HuH-7.5 (cell line): ENCODE data around the gene ELOB.

Source experiments
- DNase-seq: peaks from one replicate; pipeline ENCODE4 v3.0.0; 2011; ENCODE audit warnings: low spot score

ELOB gene

DNA sequence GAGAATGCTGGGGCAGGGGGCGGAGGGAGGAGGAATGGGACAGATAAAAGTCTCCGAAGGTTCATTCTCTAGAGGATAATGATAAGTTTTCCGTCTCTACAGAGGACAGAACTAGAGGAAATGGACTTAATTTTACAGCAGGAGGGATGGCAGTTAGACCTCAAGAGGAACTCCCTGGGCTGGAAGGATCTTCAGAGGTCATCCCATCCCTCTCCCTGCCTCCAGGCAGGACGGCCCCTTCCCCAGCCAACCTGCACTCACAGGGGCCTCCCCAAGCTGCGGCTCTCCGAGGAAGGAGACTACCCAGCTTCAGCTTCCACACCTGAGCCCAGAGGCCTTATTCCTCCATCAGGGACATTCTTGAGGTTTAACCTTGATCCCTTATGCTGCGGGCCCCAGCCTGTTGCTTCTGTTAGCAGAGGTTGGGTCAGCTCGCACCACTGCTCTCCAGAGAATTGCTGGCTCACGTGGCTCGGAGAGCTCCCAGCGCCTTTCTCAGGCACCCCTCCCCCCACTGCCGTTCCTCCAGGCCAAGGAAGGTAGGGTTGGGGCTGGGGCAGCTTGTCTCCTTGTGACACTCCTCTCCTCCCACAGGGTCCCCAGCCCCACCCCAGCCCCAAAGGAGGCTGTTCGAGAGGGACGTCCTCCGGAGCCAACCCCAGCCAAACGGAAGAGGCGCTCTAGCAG lies 8.5 kb downstream of the ELOB start:
- DNase-seq: no peak

DNA sequence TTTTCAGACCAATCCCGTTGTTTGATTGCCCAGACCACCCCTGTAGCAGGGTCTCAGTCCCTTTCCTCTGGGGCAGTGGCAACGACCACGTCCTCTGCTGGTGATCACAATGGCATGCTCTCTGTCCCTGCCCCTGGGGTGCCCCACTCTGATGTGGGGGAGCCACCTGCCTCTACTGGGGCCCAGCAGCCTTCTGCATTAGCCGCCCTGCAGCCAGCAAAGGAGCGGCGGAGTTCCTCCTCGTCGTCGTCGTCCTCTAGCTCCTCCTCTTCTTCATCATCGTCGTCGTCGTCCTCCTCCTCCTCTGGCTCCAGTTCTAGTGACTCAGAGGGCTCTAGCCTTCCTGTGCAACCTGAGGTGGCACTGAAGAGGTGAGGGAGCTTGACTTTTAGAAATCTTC lies 9.2 kb downstream of the ELOB start:
- DNase-seq: no peak

DNA sequence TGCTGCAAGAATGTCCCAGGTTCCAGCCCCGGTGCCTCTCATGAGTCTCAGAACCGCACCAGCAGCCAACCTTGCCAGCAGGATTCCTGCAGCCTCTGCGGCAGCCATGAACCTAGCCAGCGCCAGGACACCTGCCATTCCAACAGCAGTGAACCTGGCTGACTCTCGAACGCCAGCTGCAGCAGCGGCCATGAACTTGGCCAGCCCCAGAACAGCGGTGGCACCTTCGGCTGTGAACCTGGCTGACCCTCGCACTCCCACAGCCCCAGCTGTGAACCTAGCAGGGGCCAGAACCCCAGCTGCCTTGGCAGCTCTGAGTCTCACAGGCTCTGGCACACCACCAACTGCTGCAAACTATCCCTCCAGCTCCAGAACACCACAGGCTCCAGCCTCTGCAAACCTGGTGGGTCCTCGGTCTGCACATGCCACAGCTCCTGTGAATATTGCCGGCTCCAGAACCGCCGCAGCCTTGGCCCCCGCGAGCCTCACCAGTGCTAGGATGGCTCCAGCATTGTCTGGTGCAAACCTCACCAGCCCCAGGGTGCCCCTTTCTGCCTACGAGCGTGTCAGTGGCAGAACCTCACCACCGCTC lies 9.8 kb downstream of the ELOB start:
- DNase-seq: no peak

DNA sequence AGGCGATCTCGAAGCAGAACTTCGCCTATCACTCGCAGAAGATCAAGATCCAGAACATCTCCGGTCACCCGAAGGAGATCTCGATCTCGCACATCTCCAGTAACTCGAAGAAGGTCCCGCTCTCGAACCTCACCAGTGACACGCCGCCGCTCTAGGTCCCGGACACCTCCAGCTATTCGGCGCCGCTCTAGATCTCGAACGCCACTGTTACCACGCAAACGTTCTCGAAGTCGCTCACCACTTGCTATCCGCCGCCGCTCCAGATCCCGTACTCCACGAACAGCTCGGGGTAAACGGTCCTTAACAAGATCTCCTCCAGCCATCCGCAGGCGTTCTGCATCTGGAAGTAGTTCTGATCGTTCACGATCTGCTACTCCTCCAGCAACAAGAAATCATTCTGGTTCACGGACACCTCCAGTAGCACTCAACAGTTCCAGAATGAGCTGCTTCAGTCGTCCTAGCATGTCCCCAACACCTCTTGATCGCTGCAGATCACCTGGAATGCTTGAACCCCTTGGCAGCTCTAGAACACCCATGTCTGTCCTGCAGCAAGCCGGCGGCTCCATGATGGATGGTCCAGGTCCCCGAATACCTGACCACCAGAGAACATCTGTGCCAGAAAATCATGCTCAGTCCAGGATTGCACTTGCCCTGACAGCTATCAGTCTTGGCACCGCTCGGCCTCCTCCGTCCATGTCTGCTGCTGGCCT lies 10.5 kb downstream of the ELOB start:
- DNase-seq: no peak

DNA sequence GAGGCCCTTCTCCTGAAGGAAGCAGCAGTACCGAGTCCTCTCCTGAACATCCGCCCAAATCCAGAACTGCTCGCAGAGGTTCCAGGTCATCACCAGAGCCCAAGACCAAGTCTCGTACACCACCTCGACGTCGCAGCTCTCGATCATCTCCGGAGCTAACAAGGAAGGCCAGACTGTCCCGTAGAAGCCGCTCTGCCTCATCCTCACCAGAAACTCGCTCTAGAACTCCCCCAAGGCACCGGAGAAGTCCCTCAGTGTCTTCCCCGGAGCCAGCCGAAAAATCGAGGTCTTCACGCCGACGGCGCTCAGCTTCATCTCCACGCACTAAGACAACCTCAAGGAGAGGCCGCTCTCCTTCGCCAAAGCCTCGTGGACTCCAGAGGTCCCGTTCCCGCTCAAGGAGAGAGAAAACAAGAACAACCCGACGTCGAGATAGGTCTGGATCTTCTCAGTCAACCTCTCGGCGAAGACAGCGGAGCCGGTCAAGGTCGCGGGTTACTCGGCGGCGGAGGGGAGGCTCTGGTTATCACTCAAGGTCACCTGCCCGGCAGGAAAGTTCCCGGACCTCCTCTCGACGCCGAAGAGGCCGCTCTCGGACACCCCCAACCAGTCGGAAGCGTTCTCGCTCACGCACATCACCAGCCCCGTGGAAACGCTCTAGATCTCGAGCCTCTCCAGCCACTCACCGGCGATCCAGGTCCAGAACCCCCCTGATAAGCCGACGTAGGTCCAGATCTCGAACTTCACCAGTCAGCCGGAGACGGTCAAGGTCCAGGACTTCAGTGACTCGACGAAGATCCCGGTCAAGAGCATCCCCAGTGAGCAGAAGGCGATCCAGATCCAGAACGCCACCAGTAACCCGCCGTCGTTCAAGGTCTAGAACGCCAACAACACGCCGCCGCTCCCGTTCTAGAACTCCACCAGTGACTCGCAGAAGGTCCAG lies 11.3 kb downstream of the ELOB start:
- no peak for DNase-seq

DNA sequence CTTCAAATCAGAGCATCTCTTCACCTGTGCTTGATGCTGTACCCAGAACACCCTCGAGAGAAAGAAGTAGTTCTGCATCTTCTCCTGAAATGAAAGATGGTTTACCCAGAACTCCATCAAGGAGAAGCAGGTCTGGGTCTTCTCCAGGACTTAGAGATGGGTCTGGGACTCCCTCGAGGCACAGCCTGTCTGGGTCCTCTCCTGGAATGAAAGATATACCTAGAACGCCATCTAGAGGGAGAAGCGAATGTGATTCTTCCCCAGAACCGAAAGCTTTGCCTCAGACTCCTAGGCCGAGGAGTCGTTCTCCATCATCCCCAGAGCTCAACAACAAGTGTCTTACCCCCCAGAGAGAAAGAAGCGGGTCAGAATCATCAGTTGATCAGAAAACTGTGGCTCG lies 12.4 kb downstream of the ELOB start:
- DNase-seq: no peak

DNA sequence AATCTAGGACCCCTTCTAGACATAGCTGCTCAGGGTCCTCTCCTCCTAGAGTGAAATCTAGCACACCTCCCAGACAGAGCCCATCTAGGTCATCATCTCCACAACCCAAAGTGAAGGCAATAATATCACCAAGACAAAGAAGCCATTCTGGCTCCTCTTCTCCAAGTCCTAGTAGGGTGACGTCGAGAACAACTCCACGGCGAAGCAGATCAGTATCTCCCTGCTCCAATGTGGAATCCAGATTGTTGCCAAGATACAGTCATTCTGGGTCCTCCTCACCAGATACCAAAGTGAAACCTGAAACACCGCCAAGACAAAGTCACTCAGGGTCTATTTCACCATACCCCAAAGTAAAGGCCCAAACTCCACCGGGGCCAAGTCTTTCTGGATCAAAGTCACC lies 13.9 kb downstream of the ELOB start:
- no peak for DNase-seq

DNA sequence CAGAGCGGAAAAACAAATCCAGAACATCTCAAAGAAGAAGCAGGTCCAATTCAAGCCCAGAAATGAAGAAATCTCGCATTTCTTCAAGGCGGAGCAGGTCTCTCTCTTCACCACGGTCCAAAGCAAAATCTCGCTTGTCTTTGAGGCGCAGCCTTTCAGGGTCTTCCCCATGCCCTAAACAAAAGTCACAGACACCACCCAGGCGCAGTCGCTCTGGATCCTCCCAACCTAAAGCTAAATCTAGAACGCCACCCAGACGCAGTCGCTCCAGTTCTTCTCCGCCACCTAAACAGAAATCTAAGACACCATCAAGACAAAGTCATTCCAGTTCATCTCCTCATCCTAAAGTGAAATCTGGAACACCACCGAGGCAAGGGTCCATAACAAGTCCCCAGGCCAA lies 14.4 kb downstream of the ELOB start:
- DNase-seq: no peak

DNA sequence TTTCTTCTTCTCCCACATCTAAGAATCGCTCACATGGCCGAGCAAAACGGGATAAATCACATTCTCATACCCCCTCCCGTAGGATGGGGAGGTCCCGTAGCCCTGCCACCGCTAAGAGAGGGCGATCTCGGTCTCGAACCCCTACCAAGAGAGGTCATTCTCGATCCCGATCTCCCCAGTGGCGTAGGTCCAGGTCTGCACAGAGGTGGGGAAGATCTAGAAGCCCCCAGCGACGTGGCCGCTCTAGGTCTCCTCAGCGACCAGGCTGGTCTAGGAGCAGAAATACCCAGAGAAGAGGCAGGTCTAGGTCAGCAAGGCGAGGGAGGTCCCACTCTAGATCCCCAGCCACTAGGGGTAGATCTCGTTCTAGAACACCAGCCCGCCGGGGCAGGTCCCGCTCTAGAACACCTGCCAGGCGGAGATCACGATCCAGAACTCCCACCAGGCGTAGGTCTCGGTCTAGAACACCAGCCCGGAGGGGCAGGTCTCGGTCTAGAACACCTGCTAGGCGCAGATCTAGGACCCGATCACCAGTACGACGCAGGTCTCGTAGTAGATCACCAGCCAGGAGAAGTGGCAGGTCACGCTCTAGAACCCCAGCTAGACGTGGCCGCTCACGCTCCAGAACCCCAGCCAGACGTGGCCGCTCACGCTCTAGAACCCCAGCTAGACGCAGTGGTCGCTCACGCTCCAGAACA lies 15.0 kb downstream of the ELOB start:
- no peak for DNase-seq

DNA sequence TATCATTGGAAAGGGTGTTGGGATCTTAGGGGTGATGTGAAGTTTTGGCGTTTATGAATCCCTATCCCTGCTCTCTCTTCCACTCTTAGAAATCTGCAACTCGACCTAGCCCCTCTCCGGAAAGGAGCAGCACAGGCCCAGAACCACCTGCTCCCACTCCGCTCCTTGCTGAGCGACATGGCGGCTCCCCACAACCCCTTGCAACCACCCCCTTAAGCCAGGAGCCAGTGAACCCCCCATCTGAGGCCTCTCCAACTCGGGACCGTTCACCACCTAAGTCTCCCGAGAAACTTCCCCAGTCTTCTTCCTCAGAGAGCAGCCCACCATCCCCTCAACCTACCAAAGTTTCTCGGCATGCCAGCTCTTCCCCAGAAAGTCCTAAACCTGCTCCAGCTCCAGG lies 15.6 kb downstream of the ELOB start:
- DNase-seq: no peak

DNA sequence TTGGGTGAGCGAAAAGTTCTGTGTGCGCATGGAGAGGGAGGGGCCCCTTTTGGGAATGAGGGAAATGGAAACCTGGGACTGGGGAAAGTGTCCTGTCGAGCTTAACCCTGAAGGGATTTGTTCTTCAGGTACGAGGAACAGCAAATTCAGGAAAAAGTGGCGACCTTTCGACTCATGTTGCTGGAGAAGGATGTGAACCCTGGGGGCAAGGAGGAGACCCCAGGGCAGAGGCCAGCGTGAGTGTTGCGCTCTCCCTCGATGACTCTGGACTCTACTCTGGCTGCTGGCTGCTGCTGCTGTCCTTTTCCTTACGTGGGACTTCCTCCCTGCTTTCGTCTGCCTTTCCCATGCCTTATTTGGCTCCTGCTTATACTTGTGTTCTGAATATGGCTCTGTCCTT lies 19.7 kb downstream of the ELOB start:
- DNase-seq: no peak

DNA sequence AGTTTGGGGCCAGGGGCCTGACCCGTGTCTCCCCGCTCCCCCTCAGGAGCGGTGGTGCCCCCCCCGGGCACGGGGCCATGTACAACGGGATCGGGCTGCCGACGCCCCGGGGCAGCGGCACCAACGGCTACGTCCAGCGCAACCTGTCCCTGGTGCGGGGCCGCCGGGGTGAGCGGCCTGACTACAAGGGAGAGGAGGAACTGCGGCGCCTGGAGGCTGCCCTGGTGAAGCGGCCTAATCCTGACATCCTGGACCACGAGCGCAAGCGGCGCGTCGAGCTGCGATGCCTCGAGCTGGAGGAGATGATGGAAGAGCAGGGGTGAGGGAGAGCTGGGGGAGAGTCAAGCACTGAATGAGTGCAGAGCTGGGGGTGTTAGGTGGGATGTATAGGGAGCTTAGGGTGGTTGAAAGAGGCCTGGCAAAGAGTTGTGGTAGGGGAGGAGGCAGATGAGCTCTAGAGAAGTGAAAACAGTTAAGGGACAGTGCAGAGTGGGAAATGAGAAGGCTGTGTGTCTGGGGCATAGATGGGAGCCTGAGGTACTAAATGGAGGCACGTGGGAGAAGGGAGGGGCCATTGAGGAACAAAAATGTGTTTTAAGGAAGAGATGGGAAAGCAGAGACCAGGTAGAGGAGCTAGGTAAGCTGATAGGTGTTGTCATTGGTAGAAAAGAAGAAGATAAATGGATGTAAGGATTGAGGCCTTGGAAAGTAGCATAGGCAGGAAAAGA lies 20.6 kb downstream of the ELOB start:
- DNase-seq: no peak

DNA sequence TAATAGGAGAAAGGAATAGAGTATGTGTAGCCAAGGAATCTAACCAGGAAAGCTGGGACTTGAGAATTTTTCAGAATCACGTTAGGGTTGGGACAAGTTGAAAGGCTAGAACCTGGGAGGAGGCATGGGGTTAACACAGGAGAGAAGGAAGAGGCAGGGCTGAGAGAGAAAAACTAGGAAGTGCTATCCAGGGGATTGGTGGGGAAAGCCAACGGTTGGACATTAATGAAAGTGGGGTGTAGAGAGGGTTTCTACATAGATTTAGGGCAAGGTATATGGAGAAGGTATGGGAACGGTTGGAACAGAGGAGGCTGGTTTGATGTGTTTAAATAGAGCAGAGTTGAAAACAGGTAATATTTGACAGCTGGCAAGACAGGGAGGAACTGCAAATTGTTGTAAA lies 21.9 kb downstream of the ELOB start:
- no peak for DNase-seq

DNA sequence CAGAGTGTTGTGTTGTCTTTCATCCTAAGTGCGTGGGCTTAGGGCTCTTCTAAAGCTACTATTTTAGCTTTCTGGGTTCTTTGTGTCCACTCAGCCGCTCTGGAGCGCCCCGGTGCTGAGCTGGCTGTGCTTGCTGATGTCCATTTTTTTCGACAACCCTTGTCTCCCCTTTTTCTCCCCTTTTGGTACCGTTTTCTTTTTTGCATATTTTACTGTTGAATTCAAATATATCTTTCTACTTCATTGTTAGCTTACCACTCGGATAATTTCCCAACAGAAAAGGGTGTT lies 23.4 kb downstream of the ELOB start:
- DNase-seq: no peak

DNA sequence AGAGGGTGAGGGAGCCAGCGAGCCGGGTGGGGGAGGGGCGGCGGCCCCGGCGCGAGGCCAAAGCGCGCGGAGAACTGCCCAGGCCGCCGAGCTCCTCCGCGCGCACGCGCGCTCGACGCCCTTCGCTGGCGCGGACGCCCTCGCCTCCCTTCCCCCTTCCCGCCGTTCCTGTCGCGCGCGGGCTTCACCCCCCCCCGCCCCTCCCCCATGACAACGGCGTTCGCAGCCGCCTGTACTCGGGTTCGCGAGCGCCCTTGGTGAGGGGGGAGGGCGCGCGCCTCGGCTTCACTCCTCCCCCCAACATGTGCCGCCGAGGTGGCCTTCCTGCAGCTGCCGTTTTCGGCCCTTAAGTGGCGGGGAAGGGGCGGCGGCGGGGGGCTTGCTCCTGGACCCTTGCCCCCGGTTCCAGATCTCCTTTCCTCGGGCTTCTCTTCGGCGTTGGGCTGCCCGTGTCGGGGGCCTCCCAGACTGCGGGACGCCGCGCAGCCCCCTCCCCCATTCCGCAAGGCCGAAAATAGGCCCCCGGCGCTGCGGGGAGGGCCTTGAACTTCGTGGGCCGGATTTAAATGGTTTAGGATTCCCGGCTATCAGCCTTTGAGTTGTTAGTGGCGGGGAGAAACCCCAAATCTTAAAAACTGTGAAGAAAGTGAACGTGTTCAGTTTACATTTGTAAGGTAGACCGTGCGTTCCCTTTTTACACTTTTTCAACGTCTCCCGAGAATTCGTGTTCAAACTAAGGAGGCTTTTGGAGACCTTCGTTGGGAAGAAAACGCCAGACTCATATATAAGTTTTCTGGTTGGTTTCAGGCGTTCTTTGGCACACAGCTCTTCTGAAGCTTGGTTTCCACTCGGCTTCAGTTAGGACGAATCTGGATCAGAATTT lies 24.0 kb downstream of the ELOB start:
- peak; percentile 81 for DNase-seq

DNA sequence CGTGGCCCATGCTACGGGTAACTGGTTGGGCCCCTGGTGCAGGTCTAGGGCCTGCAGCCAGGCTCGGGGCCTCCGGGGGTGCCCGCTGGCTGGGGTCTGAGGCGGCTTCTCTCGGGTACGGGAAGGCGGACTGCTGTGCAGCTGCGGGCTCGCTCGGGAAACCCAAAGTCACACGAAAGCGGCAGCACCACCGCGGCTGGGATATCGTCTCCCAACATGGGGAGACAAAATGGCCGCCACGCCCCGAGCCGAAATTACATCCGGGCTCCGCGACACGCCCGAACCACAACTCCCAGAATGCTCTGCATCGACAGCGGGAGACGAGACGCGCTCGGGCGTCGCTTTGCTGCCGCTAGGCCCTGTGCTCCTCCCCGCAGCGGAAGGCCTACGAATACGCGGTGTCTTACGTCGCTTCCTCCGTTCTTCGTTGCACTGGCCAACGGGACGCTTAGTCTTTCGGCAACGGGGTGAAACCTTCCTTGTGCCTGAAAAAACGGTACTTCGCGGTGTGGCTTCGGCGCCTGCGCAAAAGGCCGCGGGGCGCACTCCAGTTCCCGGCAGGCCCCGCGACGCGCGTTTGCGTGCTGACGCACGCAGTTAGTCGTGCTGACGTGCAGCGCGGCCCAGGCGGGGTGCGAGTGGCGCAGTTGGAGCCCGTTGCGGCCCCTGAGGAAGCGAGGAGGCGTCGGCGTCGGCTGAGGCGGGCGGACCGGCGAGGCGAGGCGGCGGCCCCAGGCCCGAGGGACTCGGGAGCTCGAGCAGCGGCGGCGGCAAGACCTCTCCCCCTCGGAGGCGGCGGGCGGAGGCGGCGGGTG lies 24.8 kb downstream of the ELOB start, which contains the start of gene SRRM2:
Gene SRRM2 (plus strand): TSS at position 604 of the 815 bp plus-strand sequence. CDS start 3,727 bp downstream, outside the sequence.
- DNase-seq: peak; percentile 93

DNA sequence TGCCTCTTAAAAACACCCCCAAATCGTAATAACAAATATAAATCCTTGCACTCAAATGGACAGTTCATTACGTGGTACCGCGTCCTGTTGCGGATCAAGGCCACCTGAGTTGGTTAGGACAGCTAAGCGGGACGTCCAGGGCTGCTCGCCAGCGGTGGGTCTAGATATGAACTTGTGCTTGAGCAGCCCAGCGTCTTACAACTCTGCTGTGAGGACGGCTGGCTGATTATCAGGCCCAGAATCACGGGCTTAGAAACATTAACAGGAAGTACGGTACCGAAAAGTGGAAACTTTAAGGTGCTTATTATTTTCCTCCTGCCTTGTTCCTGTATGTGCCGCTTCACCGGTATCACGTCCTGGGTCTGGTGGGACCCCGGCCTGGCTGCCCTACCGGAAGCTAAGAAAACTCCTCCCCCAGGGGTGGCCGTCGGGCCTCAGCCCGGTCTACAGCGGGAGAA lies 25.5 kb downstream of the ELOB start:
- peak; percentile 89 for DNase-seq

DNA sequence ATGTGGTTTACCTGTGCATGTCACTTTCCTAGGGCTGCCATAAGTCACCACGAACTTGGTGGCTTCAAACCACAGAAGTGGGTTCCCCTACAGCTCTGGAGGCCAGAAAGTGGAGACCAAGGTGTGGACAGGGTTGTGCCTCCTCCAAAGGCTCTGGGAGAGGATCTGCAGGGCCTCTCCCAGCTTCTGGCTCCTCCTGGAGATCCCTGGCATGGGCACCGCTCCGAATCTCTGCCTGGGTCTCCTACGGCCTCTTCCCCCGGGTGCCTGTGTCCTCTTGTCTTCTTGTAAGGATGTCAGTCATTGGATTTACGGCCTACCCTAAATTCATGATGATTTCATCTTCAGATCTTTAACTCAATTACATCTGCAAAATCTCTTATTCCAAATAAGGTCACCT lies 27.1 kb downstream of the ELOB start:
- no peak for DNase-seq

DNA sequence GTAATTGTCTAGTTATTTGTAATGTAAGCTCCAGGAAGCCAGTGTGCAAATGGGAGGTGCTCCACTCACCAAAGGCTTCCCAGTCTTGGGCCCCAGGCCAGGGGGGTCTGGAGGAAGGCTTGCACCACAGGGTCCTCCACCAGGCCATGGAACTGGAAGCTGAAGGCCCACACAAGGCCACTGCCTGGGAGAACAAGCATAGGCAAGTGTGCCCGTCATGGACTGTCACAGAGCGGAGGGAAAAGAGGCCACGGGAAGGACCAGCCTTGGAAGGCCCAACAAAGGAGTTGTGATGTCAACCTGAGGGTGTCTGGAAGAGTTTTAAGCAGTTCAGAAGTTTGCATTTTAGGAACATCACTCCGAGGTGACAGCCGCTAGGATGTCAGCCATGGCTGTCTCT lies 27.6 kb downstream of the ELOB start:
- DNase-seq: no peak
